HAP-1 (cell line): Measurements from ENCODE around the gene TIMM44.
A peak's percentile ranks its signal among the peaks of the same experiment; 100 is the strongest.

Source experiments
- DNase-seq, 2 experiments: peaks; one replicate each; pipeline ENCODE4 v3.0.0-alpha.2; 2016 to 2020; ENCODE audit warnings: low spot score in 2 of 2
- H3K27me3 ChIP-seq: fragments of 250-450 bp; sonication (Bioruptor Pico); 2 replicates; pipeline ENCODE4 v1.5.1; 2020; ENCODE audit warnings: low read depth, mild to moderate bottlenecking, moderate library complexity
- H3K36me3 ChIP-seq: fragments of 250-450 bp; sonication (Bioruptor Pico); replicated peaks from 2 replicates; pipeline ENCODE4 v1.5.1; 2020; ENCODE audit warnings: mild to moderate bottlenecking
- H3K4me1 ChIP-seq: fragments of 250-450 bp; sonication (Bioruptor Pico); 2 replicates; pipeline ENCODE4 v1.5.1; 2020; ENCODE audit warnings: mild to moderate bottlenecking
- H3K4me3 ChIP-seq: fragments of 250-450 bp; sonication (Bioruptor Pico); 2 replicates; pipeline ENCODE4 v1.5.1; 2020; ENCODE audit warnings: mild to moderate bottlenecking, moderate library complexity
- H3K9me3 ChIP-seq: fragments of 250-450 bp; sonication (Bioruptor Pico); 2 replicates; pipeline ENCODE4 v1.5.1; 2020; ENCODE audit warnings: mild to moderate bottlenecking, moderate library complexity
- in situ Hi-C: fragments of 300-500 bp; cut with MboI; formaldehyde crosslinking; loops from 3 replicates; pipeline ENCODE4 v1.14.3; 2020; ENCODE audit warnings: low sequenced_read_pairs, inconsistent platforms, mixed read lengths

Gene TIMM44

DNA sequence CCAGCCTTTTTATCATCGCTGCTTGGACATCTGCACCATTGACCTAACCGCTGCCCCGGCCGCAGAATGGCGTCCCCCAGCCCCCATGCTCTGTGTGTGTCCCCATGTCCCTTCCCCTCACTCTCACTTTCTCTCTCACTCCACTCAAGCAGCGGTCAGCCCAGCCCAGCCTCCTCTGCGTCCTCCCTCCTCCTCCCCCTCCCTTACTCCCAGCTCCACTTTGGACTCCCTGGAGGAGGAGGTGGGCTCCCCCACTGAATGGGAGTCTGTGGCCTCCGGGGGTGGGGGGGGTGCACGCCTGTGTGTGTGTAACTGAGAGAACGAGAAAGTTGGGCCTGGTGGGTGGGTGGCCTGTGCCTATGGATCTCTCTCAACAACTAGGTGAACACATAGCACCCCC is 37.6 kb downstream of the TIMM44 start:
- H3K4me3 ChIP-seq, result no peak overlapping the region
- no peaks in the 10 kb centered on the region for H3K27me3 ChIP-seq
- in situ Hi-C loops, result no loop called here

DNA sequence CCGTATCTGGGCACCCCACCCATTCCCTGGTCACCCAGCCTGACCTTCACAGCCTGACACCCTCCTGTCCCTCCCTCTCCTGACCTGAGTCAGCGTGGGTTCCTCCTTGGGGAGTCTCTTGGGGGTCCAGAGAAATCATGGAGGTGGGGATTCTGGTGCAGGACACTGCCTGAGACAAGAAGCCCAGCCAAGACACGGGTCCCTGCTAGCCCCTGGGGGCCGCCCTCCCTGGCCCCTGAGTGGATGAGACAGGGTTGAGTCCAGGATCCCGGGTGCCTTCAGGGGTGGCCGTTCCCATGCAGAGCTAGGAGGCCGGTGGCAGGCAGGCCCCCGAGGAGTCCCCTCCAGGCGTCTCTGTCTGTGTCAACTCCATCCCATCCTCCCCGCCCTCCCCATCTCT is 38.2 kb downstream of the TIMM44 start:
- in situ Hi-C loops, result no loop called here
- Histone ChIP-seq H3K4me3 (peak overlapping the region; percentile 83), H3K36me3 (peaks cover 2% of the 10 kb centered on the region), H3K4me1 (peaks cover 15% of the 10 kb centered on the region), H3K27me3 (no peaks in the 10 kb centered on the region), H3K9me3 (no peaks in the 10 kb centered on the region)
- DNase-seq, result no peak

More for the DNA sequence above, 37.6 kb downstream of the TIMM44 start:
- Histone ChIP-seq H3K36me3 (peaks cover 7% of the 10 kb centered on the region), H3K4me1 (peaks cover 15% of the 10 kb centered on the region), H3K9me3 (no peaks in the 10 kb centered on the region)
- DNase-seq, result no peak

DNA sequence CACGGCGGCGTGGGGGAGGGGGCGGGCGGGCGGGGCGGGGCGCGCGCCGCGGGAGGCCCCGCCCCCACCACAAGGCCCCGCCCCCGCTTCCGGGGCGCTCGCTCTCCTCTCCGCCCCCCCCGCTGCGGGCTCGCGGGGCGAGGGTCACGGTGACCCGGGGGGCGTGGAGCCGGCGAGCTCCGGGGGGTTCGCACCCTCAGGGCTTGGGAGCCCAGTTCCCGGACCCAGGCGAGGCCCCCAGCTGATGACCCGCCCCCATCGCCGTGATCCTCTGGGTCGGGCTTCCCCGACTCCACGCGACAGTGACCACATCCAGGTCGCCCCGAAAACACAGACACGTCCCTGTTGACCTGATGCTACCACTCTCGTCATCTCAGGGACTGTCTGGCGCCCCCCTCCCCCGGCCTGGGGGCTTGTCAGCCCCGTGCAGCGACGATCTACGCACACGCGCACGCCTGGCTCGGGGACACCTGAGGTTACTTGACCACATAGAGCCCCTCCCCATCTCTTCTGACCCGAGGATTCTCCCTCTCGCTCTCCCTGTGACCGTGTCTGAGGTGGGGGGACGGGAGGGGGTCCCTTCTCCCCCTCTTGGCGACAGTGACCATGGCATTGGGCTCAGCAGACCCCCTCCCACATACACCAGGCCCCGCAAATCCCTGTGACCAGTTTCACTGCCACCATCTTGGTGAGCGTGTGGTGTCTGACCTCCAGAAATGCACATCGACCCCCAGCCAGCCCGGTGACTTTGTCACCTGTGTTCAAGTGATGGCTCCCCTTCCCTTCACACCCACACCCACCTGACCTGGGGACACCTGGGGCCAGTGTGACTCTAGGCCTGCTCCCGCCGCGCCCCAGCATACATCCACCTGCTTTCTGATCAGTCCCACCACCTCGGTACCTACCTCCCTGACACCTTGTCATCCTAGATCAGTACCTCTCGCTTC is 39.1 kb downstream of the TIMM44 start:
- peaks cover 5% of the 10 kb centered on the region; the same call in 1 of the 2 replicates for H3K36me3 ChIP-seq
- DNase-seq, result peak in 1 of 2 experiments; percentile 51
- H3K27me3 ChIP-seq, result no peaks in the 10 kb centered on the region
- in situ Hi-C loops, result no loop called here
- peaks cover 15% of the 10 kb centered on the region for H3K4me1 ChIP-seq
- no peaks in the 10 kb centered on the region for H3K9me3 ChIP-seq
- H3K4me3 ChIP-seq, result peak overlapping the region; percentile 83

DNA sequence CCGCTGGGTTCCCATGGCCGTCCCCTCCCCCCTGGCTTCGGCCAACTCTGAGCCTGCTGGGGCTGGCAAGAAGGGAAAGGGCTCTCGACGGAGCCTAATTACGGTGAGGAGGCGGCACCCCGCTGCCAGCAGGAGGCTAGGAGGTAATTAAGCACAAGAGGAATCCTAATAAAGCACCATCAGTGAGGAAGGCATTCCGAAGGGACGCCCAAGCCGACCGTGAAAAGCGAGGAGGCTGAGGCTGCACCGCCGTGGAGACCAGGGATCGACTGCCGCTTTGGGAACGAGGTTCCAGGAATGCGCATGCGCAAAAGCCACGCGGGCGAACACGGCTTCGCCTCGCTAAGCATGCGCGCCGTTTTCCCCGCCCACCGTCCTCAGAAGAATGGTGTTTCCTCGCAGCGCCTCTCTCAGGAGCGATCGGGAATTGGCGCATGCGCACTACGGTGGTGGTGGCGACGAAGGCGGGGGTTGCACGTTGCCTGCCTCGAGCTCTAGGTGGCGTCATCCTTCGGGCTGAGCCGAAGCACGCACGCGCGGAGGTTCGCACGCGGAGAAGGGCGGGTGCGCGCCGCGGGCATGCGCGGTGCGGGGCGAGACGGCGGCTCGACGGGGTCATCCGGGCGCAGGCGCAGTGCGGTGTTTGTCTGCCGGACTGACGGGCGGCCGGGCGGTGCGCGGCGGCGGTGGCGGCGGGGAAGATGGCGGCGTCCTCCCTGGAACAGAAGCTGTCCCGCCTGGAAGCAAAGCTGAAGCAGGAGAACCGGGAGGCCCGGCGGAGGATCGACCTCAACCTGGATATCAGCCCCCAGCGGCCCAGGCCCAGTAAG is 40.0 kb downstream of the TIMM44 start, which contains the start of gene MAP2K7:
TSS of gene MAP2K7 (plus strand) at position 634 of the 830 bp plus-strand sequence. CDS start at position 702, 68 bp downstream.
- H3K27me3 ChIP-seq, result no peaks in the 10 kb centered on the region
- in situ Hi-C loops, result no loop called here
- peaks cover 12% of the 10 kb centered on the region for H3K36me3 ChIP-seq
- H3K4me3 ChIP-seq, result peak within 1 kb of the TSS; percentile 83
- H3K4me1 ChIP-seq, result peaks cover 15% of the 10 kb centered on the region
- peak; percentile 98 to 100 for DNase-seq
- no peaks in the 10 kb centered on the region for H3K9me3 ChIP-seq

DNA sequence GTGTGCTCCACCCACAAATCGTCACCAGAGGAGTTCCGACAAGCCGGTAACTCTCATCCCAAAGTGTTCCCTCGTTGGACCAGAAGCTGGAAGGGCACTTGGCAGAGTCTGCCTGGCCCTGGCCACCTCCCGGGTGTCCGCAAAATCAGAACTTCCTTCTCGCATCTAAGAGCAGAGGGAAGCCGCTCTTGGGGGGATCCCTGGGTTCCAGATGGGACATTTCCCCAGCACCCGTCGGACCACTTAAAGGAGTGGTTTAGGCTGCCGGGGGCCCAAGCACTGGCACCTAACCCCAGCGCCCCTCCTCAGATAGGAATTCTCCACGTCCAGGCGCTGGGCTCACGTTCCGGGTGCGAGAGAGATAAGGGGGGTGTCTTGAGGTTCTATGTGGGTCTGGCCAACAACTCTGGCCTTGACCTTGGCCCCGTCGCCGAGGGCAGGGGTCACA is 40.6 kb downstream of the TIMM44 start:
- Histone ChIP-seq H3K4me3 (peak overlapping the region; percentile 52), H3K27me3 (no peaks in the 10 kb centered on the region), H3K4me1 (peaks cover 15% of the 10 kb centered on the region), H3K36me3 (peaks cover 13% of the 10 kb centered on the region), H3K9me3 (no peaks in the 10 kb centered on the region)
- in situ Hi-C loops, result no loop called here
- no peak for DNase-seq

DNA sequence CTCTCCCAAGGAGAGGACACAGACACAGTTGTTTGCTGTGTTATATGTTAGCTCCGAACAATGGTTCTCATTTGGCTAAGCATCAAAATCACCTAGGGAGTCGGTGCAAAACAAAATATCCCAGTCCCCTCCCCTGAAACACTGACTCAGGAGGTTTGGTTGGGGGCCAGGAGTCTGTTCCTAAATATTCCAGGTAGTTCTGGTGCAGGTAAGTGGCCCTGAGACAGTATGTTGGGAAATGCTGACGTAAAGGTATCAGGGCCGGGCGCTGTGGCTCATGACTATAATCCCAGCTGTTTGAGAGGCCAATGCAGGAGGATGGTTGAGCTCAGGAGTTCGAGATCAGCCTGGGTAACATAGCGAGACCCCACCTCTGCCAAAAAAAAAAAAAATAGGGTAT is 42.1 kb downstream of the TIMM44 start:
- peaks cover 13% of the 10 kb centered on the region for H3K36me3 ChIP-seq
- peaks cover 15% of the 10 kb centered on the region for H3K4me1 ChIP-seq
- no peak overlapping the region for H3K4me3 ChIP-seq
- no peaks in the 10 kb centered on the region for H3K27me3 ChIP-seq
- DNase-seq, result no peak
- no peaks in the 10 kb centered on the region for H3K9me3 ChIP-seq
- in situ Hi-C loops, result no loop called here

DNA sequence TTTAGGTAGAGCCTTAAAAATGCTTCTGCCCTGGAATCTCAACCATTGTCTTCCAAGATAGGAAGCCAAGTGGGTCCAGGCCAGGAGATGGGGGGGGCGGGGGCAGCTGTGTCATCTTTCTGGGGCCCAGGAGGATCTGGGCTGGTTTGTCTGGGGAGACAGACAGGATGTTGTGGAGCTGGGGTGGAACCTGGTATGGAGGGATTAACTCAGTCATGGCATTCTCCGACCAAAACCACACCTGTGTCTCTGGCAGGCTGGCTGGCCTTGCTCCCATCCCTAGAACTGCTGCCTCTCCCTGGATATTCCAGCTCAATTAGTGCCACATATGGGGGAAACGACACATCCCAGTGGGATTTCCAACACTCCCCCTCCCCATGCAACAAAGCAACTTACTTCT is 42.5 kb downstream of the TIMM44 start:
- Histone ChIP-seq H3K36me3 (peaks cover 10% of the 10 kb centered on the region), H3K4me3 (no peak overlapping the region), H3K4me1 (peaks cover 15% of the 10 kb centered on the region), H3K9me3 (no peaks in the 10 kb centered on the region), H3K27me3 (no peaks in the 10 kb centered on the region)
- in situ Hi-C loops, result no loop called here
- DNase-seq, result no peak

DNA sequence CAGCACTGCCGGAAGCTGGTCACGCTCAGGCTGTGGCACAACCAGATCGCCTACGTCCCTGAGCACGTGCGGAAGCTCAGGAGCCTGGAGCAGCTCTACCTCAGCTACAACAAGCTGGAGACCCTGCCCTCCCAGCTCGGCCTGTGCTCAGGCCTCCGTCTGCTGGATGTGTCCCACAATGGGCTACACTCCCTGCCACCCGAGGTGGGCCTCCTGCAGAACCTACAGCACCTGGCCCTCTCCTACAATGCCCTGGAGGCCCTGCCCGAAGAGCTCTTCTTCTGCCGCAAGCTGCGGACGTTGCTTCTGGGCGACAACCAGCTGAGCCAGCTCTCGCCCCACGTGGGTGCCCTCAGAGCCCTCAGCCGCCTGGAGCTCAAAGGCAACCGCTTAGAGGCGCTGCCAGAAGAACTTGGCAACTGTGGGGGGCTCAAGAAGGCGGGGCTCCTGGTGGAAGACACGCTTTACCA is 43.0 kb downstream of the TIMM44 start:
- in situ Hi-C loops, result no loop called here
- no peaks in the 10 kb centered on the region for H3K27me3 ChIP-seq
- H3K9me3 ChIP-seq, result no peaks in the 10 kb centered on the region
- DNase-seq, result no peak
- peaks cover 15% of the 10 kb centered on the region for H3K4me1 ChIP-seq
- H3K4me3 ChIP-seq, result no peak overlapping the region
- H3K36me3 ChIP-seq, result peaks cover 10% of the 10 kb centered on the region

DNA sequence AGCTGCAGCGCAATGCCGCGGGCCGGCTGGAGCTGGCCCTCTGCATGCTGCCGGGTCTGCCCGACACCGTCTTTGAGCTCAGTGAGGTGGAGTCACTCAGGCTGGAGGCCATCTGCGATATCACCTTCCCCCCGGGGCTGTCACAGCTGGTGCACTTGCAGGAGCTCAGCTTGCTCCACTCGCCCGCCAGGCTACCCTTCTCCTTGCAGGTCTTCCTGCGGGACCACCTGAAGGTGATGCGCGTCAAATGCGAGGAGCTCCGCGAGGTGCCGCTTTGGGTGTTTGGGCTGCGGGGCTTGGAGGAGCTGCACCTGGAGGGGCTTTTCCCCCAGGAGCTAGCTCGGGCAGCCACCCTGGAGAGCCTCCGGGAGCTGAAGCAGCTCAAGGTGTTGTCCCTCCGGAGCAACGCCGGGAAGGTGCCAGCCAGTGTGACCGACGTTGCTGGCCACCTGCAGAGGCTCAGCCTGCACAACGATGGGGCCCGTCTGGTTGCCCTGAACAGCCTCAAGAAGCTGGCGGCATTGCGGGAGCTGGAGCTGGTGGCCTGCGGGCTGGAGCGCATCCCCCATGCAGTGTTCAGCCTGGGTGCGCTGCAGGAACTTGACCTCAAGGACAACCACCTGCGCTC is 43.6 kb downstream of the TIMM44 start:
- H3K36me3 ChIP-seq, result peaks cover 10% of the 10 kb centered on the region
- in situ Hi-C loops, result no loop called here
- H3K27me3 ChIP-seq, result no peaks in the 10 kb centered on the region
- H3K9me3 ChIP-seq, result no peaks in the 10 kb centered on the region
- peaks cover 11% of the 10 kb centered on the region for H3K4me1 ChIP-seq
- H3K4me3 ChIP-seq, result no peak overlapping the region
- DNase-seq, result no peak

DNA sequence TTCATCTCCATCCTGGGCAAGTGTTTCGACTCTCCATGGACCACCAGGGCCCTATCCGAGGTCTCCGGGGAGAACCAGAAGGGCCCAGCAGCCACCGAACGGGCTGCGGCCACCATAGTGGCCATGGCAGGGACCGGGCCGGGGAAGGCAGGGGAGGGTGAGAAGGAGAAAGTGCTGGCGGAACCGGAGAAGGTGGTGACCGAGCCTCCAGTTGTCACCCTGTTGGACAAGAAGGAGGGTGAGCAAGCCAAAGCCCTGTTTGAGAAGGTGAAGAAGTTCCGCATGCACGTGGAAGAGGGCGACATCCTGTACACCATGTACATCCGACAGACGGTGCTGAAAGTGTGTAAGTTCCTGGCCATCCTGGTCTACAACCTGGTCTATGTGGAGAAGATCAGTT is 44.5 kb downstream of the TIMM44 start:
- Histone ChIP-seq H3K4me1 (peaks cover 7% of the 10 kb centered on the region), H3K4me3 (no peak overlapping the region), H3K9me3 (no peaks in the 10 kb centered on the region), H3K36me3 (peaks cover 10% of the 10 kb centered on the region), H3K27me3 (no peaks in the 10 kb centered on the region)
- in situ Hi-C loops, result no loop called here
- DNase-seq, result no peak

DNA sequence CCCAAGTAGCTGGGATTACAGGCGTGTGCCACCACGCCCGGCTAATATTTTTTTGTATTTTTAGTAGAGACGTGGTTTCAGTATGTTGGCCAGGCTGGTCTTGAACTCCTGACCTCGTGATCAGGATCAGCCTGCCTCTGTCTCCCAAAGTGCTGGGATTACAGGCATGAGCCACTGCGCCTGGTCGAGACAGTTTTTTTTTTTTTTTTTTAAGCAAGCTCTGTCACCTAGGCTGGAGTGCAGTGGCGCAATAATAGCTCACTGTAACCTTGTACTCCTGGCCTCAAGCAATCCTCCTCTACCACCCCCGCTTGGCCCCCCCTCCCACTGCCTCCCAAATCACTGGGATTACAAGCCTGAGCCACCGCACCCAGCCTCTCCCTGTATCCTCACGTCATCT is 46.2 kb downstream of the TIMM44 start:
- Histone ChIP-seq H3K36me3 (peaks cover 10% of the 10 kb centered on the region), H3K27me3 (no peaks in the 10 kb centered on the region), H3K4me1 (no peaks in the 10 kb centered on the region), H3K4me3 (no peak overlapping the region), H3K9me3 (no peaks in the 10 kb centered on the region)
- DNase-seq, result no peak
- in situ Hi-C loops, result no loop called here

DNA sequence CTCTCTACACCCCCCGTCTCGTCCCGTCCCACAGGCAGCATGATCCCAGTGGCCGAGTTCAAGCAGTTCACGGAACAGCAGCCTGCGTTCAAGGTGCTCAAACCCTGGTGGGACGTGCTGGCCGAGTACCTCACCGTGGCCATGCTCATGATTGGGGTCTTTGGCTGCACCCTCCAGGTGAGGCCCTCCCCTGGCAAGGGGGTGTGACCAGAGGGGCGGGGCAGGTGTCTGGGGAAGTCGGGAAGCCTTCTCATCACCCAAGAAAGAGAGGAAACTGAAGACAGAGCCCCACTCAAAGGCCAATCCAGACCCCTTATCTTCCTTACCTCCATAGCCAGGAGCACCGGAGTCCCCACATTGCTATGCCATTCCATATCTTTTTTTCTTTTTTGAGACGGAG is 47.9 kb downstream of the TIMM44 start:
- Histone ChIP-seq H3K36me3 (peaks cover 10% of the 10 kb centered on the region), H3K4me3 (no peak overlapping the region), H3K9me3 (no peaks in the 10 kb centered on the region), H3K4me1 (no peaks in the 10 kb centered on the region), H3K27me3 (no peaks in the 10 kb centered on the region)
- in situ Hi-C loops, result no loop called here
- no peak for DNase-seq

DNA sequence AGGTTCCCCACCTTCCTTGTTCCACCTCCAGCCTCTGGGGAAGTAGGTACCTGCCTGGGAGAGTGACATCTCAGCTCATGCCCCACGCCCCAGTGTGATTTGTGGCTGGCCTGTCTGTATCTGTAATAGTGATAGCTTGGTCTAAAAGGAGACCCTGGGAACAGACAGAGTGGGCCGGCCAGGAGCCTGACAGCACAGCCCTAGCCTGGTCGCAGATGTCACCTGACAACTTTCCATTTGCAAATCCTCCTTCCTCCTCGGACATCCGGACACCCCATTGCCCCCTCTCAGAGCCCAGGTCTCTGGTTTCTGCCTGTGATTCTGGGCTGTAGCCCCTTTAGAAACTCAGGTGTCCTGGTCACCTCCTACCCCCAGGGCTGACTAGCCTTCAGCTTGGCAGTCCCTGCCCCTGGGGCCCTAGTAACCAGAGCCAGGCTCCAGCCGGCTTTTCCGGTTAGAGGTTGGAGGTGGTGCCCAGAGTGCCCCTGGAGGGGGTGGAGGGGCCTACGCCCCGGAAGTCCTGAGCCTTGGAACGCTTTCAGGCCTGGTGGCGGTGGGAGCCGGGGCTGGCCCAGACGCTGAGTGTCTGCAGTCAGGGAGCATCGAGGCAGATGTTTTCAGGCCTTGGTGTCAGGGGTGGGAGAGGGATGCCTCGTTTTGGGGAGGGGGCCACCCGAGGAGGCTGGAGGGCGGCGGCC is 48.7 kb downstream of the TIMM44 start:
- peaks cover 10% of the 10 kb centered on the region for H3K36me3 ChIP-seq
- H3K27me3 ChIP-seq, result no peaks in the 10 kb centered on the region
- DNase-seq, result no peak
- no peaks in the 10 kb centered on the region for H3K4me1 ChIP-seq
- no peaks in the 10 kb centered on the region for H3K9me3 ChIP-seq
- in situ Hi-C loops, result no loop called here
- no peak overlapping the region for H3K4me3 ChIP-seq
